Measurements from ENCODE around the gene ADGRF4. TPM values are rescaled to one million over a fixed set of nuclear protein-coding genes. Genes with fewer than 3 reads are reported as not detected.
A peak's percentile ranks its signal among the peaks of the same experiment; 100 is the strongest.

Gene ADGRF4
- total and polyA plus RNA-seq, 2 of the 8 experiments (the other 6 are each of a cell fraction or from before 2014, with no cell fraction given): 0.02 TPM; not detected in 1

DNA sequence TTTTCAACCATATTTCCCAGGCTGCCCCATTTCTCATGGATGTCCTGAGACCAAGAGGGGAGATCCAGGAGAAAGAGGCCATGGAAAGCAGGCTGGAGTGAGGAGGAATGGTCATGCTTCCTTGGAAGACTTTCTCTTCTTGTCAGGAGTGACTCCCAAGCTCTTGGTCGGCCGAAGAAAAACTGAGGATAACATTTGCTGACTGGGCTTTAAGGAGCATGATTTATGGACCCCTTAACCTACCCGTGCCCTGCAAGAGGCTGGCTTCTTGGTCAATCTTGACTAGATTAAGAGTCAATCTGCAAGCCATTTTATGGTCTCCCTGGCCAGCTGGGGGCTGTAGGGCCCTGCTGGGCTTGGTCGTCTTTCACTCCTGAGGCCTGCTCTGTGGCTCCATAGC is 22.8 kb downstream of the ADGRF4 start:
- Histone ChIP-seq H3K23ac (ENCODE audit: insufficient read length) (no peak overlapping the region), H2BK20ac (ENCODE audit: low read length) (no peak overlapping the region), H2AK5ac (ENCODE audit: low read depth, low read length) (no peak overlapping the region), H4K20me1 (replicated peaks in 1 of 2; ENCODE audit: control insufficient read depth in 1 of 2, insufficient read depth in 2 of 2, low read length in 2 of 2) (no peaks in the 10 kb centered on the region), H2BK5ac (ENCODE audit: low read depth, low read length) (no peak overlapping the region), H3K23me2 (ENCODE audit: low read depth, low read length) (no peaks in the 10 kb centered on the region), H4K5ac (ENCODE audit: insufficient read length, low read depth, low read length) (no peak overlapping the region), H3K27me3 (replicated peaks in 1 of 4; ENCODE audit: control insufficient read depth in 3 of 4, extremely low read depth in 1 of 4, insufficient read depth in 3 of 4, low read length in 3 of 4) (no peaks in the 10 kb centered on the region), H4K8ac (ENCODE audit: extremely low read depth, insufficient read depth, low read length) (peak overlapping the region; percentile 51; the same call in 1 of the 2 replicates), H3K79me1 (ENCODE audit: low read depth, low read length) (no peaks in the 10 kb centered on the region), H2BK15ac (ENCODE audit: low read length) (no peak overlapping the region), H3K18ac (ENCODE audit: extremely low read depth, low read length) (no peak overlapping the region), H3K36me3 (ENCODE audit: control insufficient read depth in 2 of 4, insufficient read depth in 4 of 4, low read length in 3 of 4) (no peaks in the 10 kb centered on the region; a peak in 1 of 8 replicates), H3K9me3 (ENCODE audit: insufficient read depth in 2 of 2, low read depth in 1 of 2, low read length in 1 of 2) (no peaks in the 10 kb centered on the region), H3K4me1 (replicated peaks in 1 of 4; ENCODE audit: control insufficient read depth in 3 of 4, insufficient read depth in 4 of 4, low read length in 3 of 4) (no peaks in the 10 kb centered on the region), H2AFZ (ENCODE audit: low read length) (no peak overlapping the region), H2BK12ac (ENCODE audit: low read depth, low read length) (no peak overlapping the region), H3K9ac (replicated peaks in 1 of 4; ENCODE audit: extremely low read depth in 1 of 4, low read depth in 3 of 4, low read length in 3 of 4) (no peak overlapping the region), H3K4me2 (ENCODE audit: insufficient read depth in 1 of 2, low read depth in 2 of 2, low read length in 2 of 2) (no peak overlapping the region), H3K4ac (replicated peaks; ENCODE audit: insufficient read length, low read depth, low read length) (no peak overlapping the region), H3K14ac (ENCODE audit: insufficient read length) (no peak overlapping the region), H2BK120ac (replicated peaks; ENCODE audit: low read depth, low read length) (no peak overlapping the region), H3K4me3 (ENCODE audit: extremely low read depth in 1 of 4, insufficient read depth in 2 of 4, low read depth in 3 of 4, low read length in 4 of 4) (no peak overlapping the region), H3K27ac (ENCODE audit: low read depth, low read length) (no peak overlapping the region), H3K79me2 (ENCODE audit: control insufficient read depth in 1 of 2, insufficient read depth in 2 of 2, low read length in 2 of 2) (no peaks in the 10 kb centered on the region), H3K56ac (replicated peaks; ENCODE audit: insufficient read length, low read depth, low read length) (no peak overlapping the region), H4K91ac (replicated peaks; ENCODE audit: insufficient read length, low read length) (no peak overlapping the region)
- FAIRE-seq: no peak
- CTCF ChIA-PET (ENCODE audit: partially characterized antibody): interaction anchor here (0.6 to 4.5 kb wide), 4 partner anchors 9 to 90 kb away, joined by 3 to 20 read pairs (median 4); no protein-coding TSS in a partner anchor
- no peak for DNase-seq (ENCODE audit: low read depth in 1 of 2, low spot score in 2 of 2)
- POLR2A ChIA-PET (ENCODE audit: partially characterized antibody): no interaction called here
- 88% methylated on average over 4 of the region's 4 CpGs; no CpG with 5 or more reads in 1 of the 2 experiments for WGBS, 2 experiments (ENCODE audit: extremely low coverage in 1 of 2, insufficient coverage in 1 of 2, insufficient read length in 1 of 2, insufficient replicate concordance in 2 of 2, low coverage in 1 of 2, low lambda C conversion rate in 2 of 2, missing lambda C conversion rate in 1 of 2)
- TF ChIP-seq CHD1 (IDR thresholded peaks at IDR 0.05; ENCODE audit: low read depth, low read length): no peak
- TF ChIP-seq SP2 (IDR thresholded peaks at IDR 0.05; ENCODE audit: low read length): no peak
- TF ChIP-seq, protein P1, sequence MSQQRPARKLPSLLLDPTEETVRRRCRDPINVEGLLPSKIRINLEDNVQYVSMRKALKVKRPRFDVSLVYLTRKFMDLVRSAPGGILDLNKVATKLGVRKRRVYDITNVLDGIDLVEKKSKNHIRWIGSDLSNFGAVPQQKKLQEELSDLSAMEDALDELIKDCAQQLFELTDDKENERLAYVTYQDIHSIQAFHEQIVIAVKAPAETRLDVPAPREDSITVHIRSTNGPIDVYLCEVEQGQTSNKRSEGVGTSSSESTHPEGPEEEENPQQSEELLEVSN (IDR thresholded peaks at IDR 0.05): no peak
- TF ChIP-seq BACH1 (IDR thresholded peaks at IDR 0.05; ENCODE audit: low read length): no peak
- TF ChIP-seq CEBPB (IDR thresholded peaks at IDR 0.05; ENCODE audit: low read depth, low read length): no peak
- no peak for TF ChIP-seq POU5F1 (IDR thresholded peaks at IDR 0.05; ENCODE audit: low read depth, low read length)
- TF ChIP-seq RFX5 (IDR thresholded peaks at IDR 0.05; ENCODE audit: borderline replicate concordance, low read depth, low read length): no peak
- TF ChIP-seq SP4 (IDR thresholded peaks at IDR 0.05; ENCODE audit: low read length): no peak
- no peak for TF ChIP-seq CHD2 (IDR thresholded peaks at IDR 0.05; ENCODE audit: low read length)
- no peak for TF ChIP-seq TEAD4 (IDR thresholded peaks at IDR 0.05; ENCODE audit: low read depth, low read length)
- no peak for TF ChIP-seq RAD21 (IDR thresholded peaks at IDR 0.05 in 1 of 2, conservative IDR thresholded peaks at IDR 0.05 in 1 of 2; ENCODE audit: low read depth in 2 of 2, low read length in 2 of 2)
- TF ChIP-seq SRF (IDR thresholded peaks at IDR 0.05; ENCODE audit: low read depth, low read length): no peak
- no peak for TF ChIP-seq KDM1A (IDR thresholded peaks at IDR 0.05; ENCODE audit: borderline replicate concordance, low read length)
- no peak for TF ChIP-seq SP1 (IDR thresholded peaks at IDR 0.05; ENCODE audit: low read depth, low read length)
- TF ChIP-seq TBP (IDR thresholded peaks at IDR 0.05; ENCODE audit: low read depth, low read length): no peak
- TF ChIP-seq SIRT6 (IDR thresholded peaks at IDR 0.05; ENCODE audit: low read length): no peak

Measured in H1 (cell line).